ENCODE measurements around the gene MYNN.

DNA sequence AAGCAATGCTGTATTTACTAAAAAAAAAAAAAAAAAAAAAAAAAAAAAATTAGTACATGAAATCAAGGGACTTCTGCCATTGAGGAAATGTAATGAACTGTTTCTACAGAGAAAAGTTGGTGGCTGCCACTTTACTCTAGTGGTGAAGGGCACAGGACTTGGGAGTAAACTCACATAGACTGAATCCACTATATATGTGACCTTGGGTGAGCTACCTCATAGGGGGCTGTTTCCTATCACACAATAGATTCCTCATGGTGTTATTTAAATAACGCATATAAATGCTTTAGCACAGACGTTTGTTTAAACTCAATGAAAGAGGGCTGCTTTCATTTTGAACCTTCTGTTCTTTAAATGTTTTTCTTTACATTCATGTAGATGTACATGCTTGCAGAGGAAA is 34.1 kb upstream of the MYNN start:
- TF ChIP-seq, protein P1, sequence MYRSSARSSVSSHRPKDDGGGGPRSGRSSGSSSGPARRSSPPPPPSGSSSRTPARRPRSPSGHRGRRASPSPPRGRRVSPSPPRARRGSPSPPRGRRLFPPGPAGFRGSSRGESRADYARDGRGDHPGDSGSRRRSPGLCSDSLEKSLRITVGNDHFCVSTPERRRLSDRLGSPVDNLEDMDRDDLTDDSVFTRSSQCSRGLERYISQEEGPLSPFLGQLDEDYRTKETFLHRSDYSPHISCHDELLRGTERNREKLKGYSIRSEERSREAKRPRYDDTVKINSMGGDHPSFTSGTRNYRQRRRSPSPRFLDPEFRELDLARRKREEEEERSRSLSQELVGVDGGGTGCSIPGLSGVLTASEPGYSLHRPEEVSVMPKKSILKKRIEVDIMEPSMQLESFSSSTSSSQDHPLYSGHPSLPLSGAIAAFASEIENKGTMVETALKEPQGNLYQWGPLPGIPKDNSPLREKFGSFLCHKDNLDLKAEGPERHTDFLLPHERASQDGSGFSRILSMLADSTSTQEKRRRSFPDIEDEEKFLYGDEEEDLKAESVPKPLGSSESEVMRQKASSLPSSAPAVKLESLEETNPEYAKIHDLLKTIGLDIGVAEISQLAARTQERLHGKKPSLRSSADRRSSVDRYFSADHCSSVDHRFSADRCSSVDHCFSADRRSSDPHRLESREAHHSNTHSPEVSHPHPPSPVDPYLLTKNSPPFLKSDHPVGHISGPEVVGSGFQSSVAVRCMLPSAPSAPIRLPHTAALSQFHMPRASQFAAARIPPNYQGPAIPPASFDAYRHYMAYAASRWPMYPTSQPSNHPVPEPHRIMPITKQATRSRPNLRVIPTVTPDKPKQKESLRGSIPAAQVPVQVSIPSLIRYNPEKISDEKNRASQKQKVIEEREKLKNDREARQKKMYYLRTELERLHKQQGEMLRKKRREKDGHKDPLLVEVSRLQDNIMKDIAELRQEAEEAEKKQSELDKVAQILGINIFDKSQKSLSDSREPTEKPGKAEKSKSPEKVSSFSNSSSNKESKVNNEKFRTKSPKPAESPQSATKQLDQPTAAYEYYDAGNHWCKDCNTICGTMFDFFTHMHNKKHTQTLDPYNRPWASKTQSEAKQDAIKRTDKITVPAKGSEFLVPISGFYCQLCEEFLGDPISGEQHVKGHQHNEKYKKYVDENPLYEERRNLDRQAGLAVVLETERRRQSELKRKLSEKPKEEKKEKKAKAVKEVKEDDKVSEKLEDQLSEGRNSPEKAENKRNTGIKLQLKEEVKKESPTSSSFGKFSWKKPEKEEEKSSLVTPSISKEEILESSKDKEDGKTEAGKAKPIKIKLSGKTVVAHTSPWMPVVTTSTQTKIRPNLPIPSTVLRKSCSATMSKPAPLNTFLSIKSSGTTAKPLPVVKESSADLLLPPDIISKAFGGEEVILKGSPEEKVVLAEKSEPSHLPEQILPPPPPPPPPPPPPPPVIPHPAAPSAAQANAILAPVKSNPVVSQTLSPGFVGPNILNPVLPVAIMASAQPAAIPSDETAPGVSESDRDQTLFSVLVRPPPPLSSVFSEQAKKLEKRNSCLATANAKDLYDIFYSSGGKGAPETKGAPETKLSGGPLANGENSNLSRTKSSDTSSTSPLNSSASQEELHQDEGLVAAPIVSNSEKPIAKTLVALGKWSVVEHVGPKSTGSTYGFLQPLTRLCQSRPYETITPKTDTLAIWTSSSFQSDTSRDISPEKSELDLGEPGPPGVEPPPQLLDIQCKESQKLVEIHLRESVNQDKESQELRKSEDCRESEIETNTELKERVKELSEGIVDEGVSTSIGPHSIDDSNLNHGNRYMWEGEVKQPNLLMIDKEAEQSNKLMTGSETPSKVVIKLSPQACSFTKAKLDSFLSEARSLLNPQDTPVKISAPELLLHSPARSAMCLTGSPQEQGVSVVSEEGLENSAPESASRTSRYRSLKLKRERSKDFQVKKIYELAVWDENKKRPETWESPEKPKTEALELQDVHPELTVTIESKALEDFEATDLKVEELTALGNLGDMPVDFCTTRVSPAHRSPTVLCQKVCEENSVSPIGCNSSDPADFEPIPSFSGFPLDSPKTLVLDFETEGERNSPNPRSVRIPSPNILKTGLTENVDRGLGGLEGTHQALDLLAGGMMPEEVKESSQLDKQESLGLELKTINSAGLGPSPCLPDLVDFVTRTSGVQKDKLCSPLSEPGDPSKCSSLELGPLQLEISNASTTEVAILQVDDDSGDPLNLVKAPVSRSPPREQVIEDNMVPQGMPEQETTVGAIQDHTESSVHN (CRISPR knock-in tag; IDR thresholded peaks at IDR 0.05): no peak
- TF ChIP-seq KDM5A (IDR thresholded peaks at IDR 0.05; ENCODE audit: borderline replicate concordance, low read length): no peak
- TF ChIP-seq, protein P2, sequence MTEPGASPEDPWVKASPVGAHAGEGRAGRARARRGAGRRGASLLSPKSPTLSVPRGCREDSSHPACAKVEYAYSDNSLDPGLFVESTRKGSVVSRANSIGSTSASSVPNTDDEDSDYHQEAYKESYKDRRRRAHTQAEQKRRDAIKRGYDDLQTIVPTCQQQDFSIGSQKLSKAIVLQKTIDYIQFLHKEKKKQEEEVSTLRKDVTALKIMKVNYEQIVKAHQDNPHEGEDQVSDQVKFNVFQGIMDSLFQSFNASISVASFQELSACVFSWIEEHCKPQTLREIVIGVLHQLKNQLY (CRISPR knock-in tag; IDR thresholded peaks at IDR 0.05): no peak
- no peak for TF ChIP-seq EZH2 (conservative IDR thresholded peaks at IDR 0.05; ENCODE audit: low read depth, low read length)
- TF ChIP-seq ZBTB1 (CRISPR knock-in tag; IDR thresholded peaks at IDR 0.05; ENCODE audit: borderline replicate concordance): no peak
- TF ChIP-seq, protein P3, sequence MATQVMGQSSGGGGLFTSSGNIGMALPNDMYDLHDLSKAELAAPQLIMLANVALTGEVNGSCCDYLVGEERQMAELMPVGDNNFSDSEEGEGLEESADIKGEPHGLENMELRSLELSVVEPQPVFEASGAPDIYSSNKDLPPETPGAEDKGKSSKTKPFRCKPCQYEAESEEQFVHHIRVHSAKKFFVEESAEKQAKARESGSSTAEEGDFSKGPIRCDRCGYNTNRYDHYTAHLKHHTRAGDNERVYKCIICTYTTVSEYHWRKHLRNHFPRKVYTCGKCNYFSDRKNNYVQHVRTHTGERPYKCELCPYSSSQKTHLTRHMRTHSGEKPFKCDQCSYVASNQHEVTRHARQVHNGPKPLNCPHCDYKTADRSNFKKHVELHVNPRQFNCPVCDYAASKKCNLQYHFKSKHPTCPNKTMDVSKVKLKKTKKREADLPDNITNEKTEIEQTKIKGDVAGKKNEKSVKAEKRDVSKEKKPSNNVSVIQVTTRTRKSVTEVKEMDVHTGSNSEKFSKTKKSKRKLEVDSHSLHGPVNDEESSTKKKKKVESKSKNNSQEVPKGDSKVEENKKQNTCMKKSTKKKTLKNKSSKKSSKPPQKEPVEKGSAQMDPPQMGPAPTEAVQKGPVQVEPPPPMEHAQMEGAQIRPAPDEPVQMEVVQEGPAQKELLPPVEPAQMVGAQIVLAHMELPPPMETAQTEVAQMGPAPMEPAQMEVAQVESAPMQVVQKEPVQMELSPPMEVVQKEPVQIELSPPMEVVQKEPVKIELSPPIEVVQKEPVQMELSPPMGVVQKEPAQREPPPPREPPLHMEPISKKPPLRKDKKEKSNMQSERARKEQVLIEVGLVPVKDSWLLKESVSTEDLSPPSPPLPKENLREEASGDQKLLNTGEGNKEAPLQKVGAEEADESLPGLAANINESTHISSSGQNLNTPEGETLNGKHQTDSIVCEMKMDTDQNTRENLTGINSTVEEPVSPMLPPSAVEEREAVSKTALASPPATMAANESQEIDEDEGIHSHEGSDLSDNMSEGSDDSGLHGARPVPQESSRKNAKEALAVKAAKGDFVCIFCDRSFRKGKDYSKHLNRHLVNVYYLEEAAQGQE (IDR thresholded peaks at IDR 0.05; ENCODE audit: borderline replicate concordance in 1 of 2, low read depth in 1 of 2, low read length in 2 of 2): no peak
- TF ChIP-seq SIN3A (IDR thresholded peaks at IDR 0.05; ENCODE audit: borderline replicate concordance, low read depth, low read length): no peak
- TF ChIP-seq GATA4 (IDR thresholded peaks at IDR 0.05; ENCODE audit: borderline replicate concordance, low read depth): no peak
- no peak for TF ChIP-seq NBN (conservative IDR thresholded peaks at IDR 0.05)
- no peak for TF ChIP-seq TBX3 (IDR thresholded peaks at IDR 0.05; ENCODE audit: borderline replicate concordance)
